ENCODE measurements around the gene KIF5C.

The KIF5C gene

GRCh38 chr2:148949348-148949747 is 74.3 kb downstream of the KIF5C start:
- H3K4me3 Mint-ChIP-seq = no peak overlapping the region
- no peak overlapping the region for H3K27ac Mint-ChIP-seq
- CTCF ChIA-PET = no interaction called here

GRCh38 chr2:148952621-148953020 is 77.6 kb downstream of the KIF5C start:
- no peaks in the 10 kb centered on the region for H3K9me3 Mint-ChIP-seq
- H3K36me3 Mint-ChIP-seq = no peaks in the 10 kb centered on the region
- H3K27me3 Mint-ChIP-seq = no peaks in the 10 kb centered on the region
- H3K4me1 Mint-ChIP-seq = peaks cover 6% of the 10 kb centered on the region
- CTCF ChIA-PET = no interaction called here
- no peak overlapping the region for H3K4me3 Mint-ChIP-seq
- no peak for DNase-seq
- H3K27ac Mint-ChIP-seq = no peak overlapping the region

More at GRCh38 chr2:148949348-148949747, 74.3 kb downstream of the KIF5C start:
- no peaks in the 10 kb centered on the region for H3K27me3 Mint-ChIP-seq
- no peaks in the 10 kb centered on the region for H3K36me3 Mint-ChIP-seq
- no peaks in the 10 kb centered on the region for H3K9me3 Mint-ChIP-seq
- H3K4me1 Mint-ChIP-seq = no peaks in the 10 kb centered on the region
- no peak for DNase-seq

DNA sequence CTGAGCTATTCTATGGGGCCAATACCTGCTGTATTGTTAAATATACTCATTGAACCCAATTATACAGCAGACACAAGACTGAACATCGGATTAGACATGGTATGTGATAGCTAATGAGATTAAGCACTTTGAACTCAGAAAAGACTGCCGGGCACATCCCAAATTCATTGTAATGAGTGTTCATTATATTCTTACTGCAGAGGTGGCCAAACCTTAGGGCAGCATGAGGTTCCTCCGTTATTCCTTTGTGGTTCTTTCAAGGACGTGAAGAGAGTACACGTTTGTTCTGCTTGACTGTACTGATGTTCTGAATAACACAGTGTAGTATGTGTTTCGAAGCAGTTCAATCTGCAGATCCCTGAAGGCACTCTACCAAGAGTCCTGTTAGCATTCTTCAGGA is 78.4 kb downstream of the KIF5C start:
- CTCF ChIA-PET = no interaction called here
- Mint-ChIP-seq H3K27ac (no peak overlapping the region), H3K9me3 (no peaks in the 10 kb centered on the region), H3K36me3 (no peaks in the 10 kb centered on the region), H3K4me3 (no peak overlapping the region), H3K4me1 (peaks cover 6% of the 10 kb centered on the region), H3K27me3 (no peaks in the 10 kb centered on the region)
- DNase-seq = no peak

GRCh38 chr2:148954536-148954935 is 79.5 kb downstream of the KIF5C start:
- Mint-ChIP-seq H3K4me1 (peaks cover 6% of the 10 kb centered on the region), H3K9me3 (no peaks in the 10 kb centered on the region), H3K27ac (no peak overlapping the region), H3K4me3 (no peak overlapping the region), H3K36me3 (no peaks in the 10 kb centered on the region), H3K27me3 (no peaks in the 10 kb centered on the region)
- DNase-seq = no peak
- CTCF ChIA-PET = no interaction called here

DNA sequence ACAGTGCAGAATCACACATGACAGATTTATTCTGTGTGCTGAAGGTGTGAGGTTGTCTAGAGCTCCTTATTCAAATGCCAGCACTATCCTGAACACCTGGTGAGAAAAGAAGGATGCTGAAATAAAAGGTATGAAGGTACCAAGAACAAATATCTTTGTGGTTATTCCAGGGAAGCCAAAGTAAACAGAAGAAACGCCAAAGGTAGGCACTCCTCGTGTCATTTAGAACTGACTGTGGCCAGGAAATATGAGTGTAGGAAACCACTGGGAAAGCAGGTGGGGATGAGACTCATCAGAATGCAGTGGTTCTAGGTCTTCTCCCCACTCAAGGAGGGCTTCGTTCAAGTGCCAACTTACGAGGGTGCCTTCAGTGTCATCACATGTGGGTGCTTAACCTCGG is 80.8 kb downstream of the KIF5C start:
- Mint-ChIP-seq H3K4me1 (peaks cover 6% of the 10 kb centered on the region), H3K27me3 (no peaks in the 10 kb centered on the region), H3K9me3 (no peaks in the 10 kb centered on the region)

DNA sequence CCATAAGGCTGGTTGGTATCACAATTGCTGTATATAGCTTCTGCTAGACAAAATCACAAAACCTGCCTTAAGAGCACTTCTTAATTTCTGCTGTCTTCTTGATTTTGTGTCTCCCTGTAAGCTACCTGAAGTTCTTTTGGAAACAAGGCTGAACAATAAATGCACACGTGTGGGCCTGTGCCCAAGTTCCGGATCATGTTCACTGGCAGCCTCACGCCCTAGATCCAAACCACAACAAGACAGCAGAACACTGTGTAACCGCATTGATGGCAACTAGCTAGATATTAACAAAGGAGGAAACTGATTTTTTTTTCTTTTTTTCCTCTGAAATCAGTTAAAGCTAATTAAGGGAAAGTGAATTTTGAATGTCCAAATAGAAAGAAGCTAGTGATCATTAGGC is 82.0 kb downstream of the KIF5C start:
- DNase-seq = no peak
- Mint-ChIP-seq H3K4me3 (no peak overlapping the region), H3K36me3 (peaks cover 2% of the 10 kb centered on the region), H3K9me3 (no peaks in the 10 kb centered on the region), H3K27ac (no peak overlapping the region), H3K27me3 (no peaks in the 10 kb centered on the region), H3K4me1 (peaks cover 6% of the 10 kb centered on the region)
- CTCF ChIA-PET = no interaction called here

More for the DNA sequence above, 80.8 kb downstream of the KIF5C start:
- Mint-ChIP-seq H3K27ac (no peak overlapping the region), H3K4me3 (no peak overlapping the region), H3K36me3 (no peaks in the 10 kb centered on the region)
- CTCF ChIA-PET = no interaction called here
- DNase-seq = no peak

GRCh38 chr2:148959745-148960144 is 84.7 kb downstream of the KIF5C start:
- CTCF ChIA-PET = no interaction called here
- H3K27ac Mint-ChIP-seq = no peak overlapping the region
- peaks cover 6% of the 10 kb centered on the region for H3K4me1 Mint-ChIP-seq
- no peak overlapping the region for H3K4me3 Mint-ChIP-seq
- DNase-seq = no peak
- no peaks in the 10 kb centered on the region for H3K27me3 Mint-ChIP-seq
- no peaks in the 10 kb centered on the region for H3K9me3 Mint-ChIP-seq
- peaks cover 2% of the 10 kb centered on the region for H3K36me3 Mint-ChIP-seq

GRCh38 chr2:148960483-148960882 is 85.5 kb downstream of the KIF5C start:
- Mint-ChIP-seq H3K9me3 (no peaks in the 10 kb centered on the region), H3K36me3 (peaks cover 2% of the 10 kb centered on the region), H3K27ac (no peak overlapping the region), H3K4me1 (peaks cover 6% of the 10 kb centered on the region), H3K4me3 (no peak overlapping the region), H3K27me3 (no peaks in the 10 kb centered on the region)
- no peak for DNase-seq
- CTCF ChIA-PET = no interaction called here

DNA sequence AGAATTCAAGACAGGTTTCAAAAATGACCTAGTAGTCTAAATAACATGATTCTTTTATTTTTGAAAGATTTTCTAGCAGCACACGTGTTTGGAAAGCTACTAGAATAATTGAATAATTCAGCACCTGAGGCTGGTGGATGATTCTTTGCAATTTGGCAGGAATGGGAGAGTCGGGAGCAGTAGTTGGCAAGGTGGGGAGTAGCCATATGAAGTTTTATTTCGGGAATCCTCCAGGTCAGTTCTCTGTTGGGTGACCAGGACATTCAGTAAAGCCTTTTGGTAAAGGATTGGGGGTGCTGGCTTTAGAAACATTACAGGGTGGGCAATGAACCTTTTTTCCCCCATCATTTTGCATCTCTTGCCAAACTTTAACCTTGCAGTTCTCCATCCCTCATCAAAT is 88.4 kb downstream of the KIF5C start:
- CTCF ChIA-PET = no interaction called here
- Mint-ChIP-seq H3K4me1 (peaks cover 3% of the 10 kb centered on the region), H3K4me3 (no peak overlapping the region)

GRCh38 chr2:148965623-148966437 is 90.8 kb downstream of the KIF5C start:
- DNase-seq = no peak
- Mint-ChIP-seq H3K9me3 (no peaks in the 10 kb centered on the region), H3K4me1 (peaks cover 4% of the 10 kb centered on the region), H3K27ac (no peak overlapping the region), H3K4me3 (no peak overlapping the region), H3K27me3 (no peaks in the 10 kb centered on the region), H3K36me3 (peaks cover 2% of the 10 kb centered on the region)
- CTCF ChIA-PET = no interaction called here

More for the DNA sequence above, 88.4 kb downstream of the KIF5C start:
- no peaks in the 10 kb centered on the region for H3K27me3 Mint-ChIP-seq
- no peak overlapping the region for H3K27ac Mint-ChIP-seq
- peaks cover 2% of the 10 kb centered on the region for H3K36me3 Mint-ChIP-seq
- H3K9me3 Mint-ChIP-seq = no peaks in the 10 kb centered on the region
- no peak for DNase-seq

DNA sequence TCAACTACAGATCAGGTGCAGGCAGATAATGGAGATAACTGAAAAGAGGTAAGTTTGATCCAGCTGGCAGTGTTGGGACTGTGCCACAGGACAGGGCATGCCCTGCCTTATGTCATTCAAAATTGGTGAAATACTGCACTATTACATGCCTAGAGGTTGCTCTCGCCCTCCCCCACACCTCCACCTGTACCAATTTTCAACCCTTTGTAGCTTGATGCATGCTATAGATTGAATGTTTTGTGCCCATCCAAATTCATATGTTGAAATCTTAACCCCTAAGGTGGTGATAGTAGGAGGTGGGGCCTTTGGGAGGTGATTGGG is 91.4 kb downstream of the KIF5C start:
- no peaks in the 10 kb centered on the region for H3K27me3 Mint-ChIP-seq
- no peak for DNase-seq
- no peak overlapping the region for H3K4me3 Mint-ChIP-seq
- CTCF ChIA-PET = no interaction called here
- peaks cover 7% of the 10 kb centered on the region for H3K4me1 Mint-ChIP-seq
- no peak overlapping the region for H3K27ac Mint-ChIP-seq
- H3K9me3 Mint-ChIP-seq = no peaks in the 10 kb centered on the region
- H3K36me3 Mint-ChIP-seq = peaks cover 2% of the 10 kb centered on the region

DNA sequence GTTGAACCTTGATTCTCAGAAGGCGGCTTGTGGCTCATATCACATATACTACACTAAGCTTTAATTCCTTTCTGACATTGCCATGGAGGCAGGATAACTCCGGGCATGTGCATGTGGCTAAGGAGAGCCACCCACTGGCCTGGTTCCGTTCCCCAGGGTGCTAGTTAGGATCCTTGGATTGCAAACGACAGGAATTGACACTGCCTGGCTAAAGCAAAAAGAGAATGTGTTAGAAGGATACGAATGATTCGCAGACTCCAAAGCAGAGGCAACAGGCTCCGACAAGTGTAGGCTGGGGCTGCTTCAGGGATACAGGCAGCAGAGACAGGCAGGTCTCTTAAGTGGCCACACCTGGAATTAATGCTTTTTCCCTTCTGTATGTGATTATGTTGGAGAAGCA is 92.0 kb downstream of the KIF5C start:
- no peaks in the 10 kb centered on the region for H3K9me3 Mint-ChIP-seq
- DNase-seq = no peak
- H3K27ac Mint-ChIP-seq = no peak overlapping the region
- no peaks in the 10 kb centered on the region for H3K27me3 Mint-ChIP-seq
- H3K36me3 Mint-ChIP-seq = no peaks in the 10 kb centered on the region
- H3K4me1 Mint-ChIP-seq = peaks cover 11% of the 10 kb centered on the region
- no peak overlapping the region for H3K4me3 Mint-ChIP-seq
- CTCF ChIA-PET = no interaction called here

DNA sequence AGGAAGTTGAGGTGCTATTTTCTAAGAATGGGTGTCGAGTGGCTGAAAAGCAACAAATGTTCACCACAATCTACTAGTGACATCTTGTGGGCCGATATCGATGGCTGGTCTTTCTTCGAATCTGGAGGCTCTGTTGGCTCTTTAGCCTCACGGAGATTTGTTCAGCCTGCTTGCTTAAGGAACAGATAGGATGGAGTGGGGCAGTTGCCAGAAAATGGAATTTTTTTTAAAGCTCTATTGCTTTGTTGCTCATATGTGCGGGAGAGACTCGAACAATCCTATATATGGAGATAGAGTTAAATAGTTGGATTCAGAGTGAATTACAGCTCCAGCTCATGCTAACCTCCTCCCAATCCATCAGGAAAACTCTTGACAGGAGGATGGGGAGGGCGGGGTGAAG is 92.6 kb downstream of the KIF5C start:
- Mint-ChIP-seq H3K27me3 (no peaks in the 10 kb centered on the region), H3K27ac (no peak overlapping the region), H3K9me3 (no peaks in the 10 kb centered on the region), H3K4me1 (peaks cover 14% of the 10 kb centered on the region), H3K4me3 (no peak overlapping the region), H3K36me3 (no peaks in the 10 kb centered on the region)
- DNase-seq = no peak
- CTCF ChIA-PET = no interaction called here

- H3K27ac Mint-ChIP-seq = no peak overlapping the region
- H3K27me3 Mint-ChIP-seq = no peaks in the 10 kb centered on the region
- DNase-seq = no peak
- H3K9me3 Mint-ChIP-seq = no peaks in the 10 kb centered on the region
- peaks cover 14% of the 10 kb centered on the region for H3K4me1 Mint-ChIP-seq
- CTCF ChIA-PET = no interaction called here
- H3K4me3 Mint-ChIP-seq = no peak overlapping the region
- H3K36me3 Mint-ChIP-seq = no peaks in the 10 kb centered on the region
Measured at GRCh38 chr2:148968301-148968700, 93.3 kb downstream of the KIF5C start.

DNA sequence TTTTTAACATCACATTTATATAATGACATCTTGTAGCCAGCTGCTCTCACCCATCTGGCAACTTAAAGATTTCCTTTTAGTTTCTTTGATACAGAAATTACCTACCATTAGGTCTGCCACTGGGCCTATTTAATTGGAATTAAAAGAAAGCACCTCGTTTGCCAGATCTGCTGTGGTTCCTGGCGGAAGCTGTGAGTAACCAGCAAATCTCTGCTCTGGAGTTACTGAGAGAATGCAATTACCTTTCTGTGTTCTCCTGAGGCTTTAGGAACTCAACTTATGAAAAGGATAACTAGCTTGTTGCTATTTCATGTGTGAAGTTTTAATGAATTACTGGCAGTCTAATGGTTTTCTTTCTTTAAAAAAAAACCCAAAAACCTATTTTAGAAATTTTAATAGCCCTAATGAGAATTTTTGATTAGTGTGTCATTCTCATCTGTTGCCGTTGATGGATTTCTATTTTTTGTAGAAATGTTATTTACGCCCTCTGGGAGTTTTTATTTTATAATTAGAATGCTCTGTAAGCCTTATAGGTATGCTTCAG is 93.8 kb downstream of the KIF5C start:
- H3K9me3 Mint-ChIP-seq = no peaks in the 10 kb centered on the region
- no peak for DNase-seq
- H3K27ac Mint-ChIP-seq = no peak overlapping the region
- H3K36me3 Mint-ChIP-seq = no peaks in the 10 kb centered on the region
- peaks cover 14% of the 10 kb centered on the region for H3K4me1 Mint-ChIP-seq
- H3K27me3 Mint-ChIP-seq = no peaks in the 10 kb centered on the region
- CTCF ChIA-PET = no interaction called here
- H3K4me3 Mint-ChIP-seq = no peak overlapping the region

Measured in activated naive CD4-positive, alpha-beta T cell treated with anti-CD3 and anti-CD28 coated beads, Interleukin-2, amount 10 ng/mL, durations not matched to agents 7 days and 5 days (primary cell).